NCI-H69 (cell line): ENCODE measurements around the gene IL22.

ENCODE experiments used
- DNase-seq: peaks from one replicate; lab custom pipeline; 2025; lab: John Stamatoyannopoulos, UW

The IL22 gene

GRCh38 chr12:68253504-68253903 is at the start of gene IL22:
Gene IL22, minus strand, starts transcription at chr12:68253604. Its CDS starts 156 bp downstream, at chr12:68253448.
- DNase-seq, result no peak

DNA sequence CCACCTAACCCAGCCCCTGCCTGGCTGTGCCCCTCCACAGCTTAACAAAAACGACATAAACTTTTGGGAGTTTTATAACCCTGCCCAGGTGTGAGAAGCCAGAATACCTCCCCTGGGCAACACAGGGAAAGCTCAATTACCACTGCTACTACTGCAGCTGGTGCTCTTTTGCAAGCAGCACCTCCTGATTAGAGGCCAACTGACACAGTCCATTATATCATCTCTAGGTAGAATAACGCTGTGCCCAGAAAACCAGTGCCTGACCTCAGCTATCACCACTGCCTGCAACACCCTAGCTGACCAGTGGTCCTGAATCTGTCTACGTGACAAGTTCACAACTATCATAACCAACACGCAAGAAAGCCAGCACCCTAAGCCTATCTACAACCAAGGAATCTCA is 44.5 kb upstream of the IL22 start:
- DNase-seq, result no peak

DNA sequence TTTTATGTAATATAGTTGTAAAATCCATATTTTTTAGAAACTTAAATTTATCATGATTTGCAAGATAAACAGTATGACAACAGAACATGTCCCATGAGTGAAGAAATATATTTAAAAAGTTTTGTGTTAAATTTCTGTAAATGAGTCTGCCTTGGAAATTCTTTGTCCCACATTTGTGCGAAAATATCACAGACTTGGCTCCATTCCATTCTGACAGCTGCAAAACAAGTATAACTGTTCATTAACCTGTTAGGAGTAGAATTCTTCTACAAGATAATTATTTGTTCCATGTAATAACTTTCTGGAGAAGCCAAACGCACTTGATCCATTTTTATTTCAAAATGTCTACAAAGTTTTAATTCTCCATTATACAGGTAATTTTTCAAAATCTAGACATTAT is 40.8 kb upstream of the IL22 start:
- no peak for DNase-seq

DNA sequence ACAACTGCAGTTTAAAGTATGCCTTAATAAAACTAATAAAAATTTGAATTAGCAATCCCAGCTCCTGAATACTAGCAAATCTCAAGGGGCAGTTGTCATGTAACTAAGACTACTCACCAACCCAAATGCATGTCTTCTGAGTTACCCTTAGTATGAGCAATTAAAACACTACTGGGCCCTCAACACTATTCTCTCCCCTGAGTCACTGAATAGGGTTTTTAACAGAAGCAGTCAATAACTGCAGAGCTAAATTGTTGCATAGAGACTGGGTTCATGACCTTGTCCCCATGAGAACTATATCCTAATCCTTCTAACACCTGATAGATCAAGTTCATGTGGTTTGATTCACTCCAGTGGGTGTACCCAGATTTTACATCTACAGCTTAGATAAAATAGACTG is 39.9 kb upstream of the IL22 start:
- no peak for DNase-seq

DNA sequence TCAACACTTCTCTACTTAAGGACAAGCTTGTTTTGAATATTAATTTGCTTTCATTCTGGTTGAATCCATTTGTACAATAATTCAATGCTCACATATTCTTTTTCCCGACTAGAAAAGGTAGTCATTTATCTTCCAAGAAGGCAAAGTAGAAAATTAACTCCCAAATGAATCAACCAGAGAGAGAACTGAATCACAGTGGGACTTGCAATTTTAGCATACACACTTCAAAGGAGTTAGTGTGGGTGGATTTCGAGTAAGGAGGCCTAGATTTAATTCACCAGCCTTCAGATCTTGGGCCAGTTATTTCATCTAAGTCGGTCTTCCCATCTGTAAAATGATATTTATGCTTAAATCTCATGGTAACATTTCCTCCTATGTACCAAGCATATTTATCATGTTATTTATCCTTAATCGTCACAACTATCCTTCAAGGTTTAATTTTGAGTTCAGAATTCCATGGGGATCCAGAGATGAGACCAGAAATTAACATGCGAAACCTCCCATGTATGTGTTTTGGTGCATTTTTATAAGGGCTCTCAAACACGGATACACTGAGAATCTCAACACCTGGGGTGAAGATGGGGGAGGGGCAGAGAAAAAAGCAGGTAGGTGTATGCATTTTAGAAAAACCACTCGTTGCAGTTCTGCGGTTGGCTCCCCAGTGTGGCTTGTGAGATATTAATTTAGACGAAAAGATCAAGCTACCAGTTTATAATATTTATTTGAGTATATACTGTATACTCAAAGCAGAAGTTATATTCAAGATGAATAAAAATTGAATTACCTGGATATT is 38.9 kb upstream of the IL22 start:
- no peak for DNase-seq

- peak; percentile 6 for DNase-seq
Observed at GRCh38 chr12:68291396-68292036, 38.1 kb upstream of the IL22 start.

DNA sequence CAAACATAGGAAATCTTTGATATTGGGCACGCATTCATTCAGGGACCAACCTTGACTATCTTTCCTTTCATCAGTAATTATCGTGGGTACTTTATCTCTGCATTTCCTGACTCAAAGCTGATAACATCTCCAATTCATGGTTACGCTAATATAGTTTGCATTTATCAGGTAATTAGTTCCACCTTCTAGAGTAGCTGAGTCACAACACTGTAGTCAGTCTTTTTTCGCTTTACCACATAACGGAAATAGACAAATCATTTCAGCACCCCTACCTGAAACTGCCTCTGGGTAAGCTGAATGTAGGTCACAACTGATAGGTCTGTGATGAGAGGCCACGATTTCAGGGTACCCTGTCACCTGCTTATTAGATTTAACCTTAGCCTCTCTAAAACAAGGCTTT is 36.7 kb upstream of the IL22 start:
- DNase-seq, result no peak

DNA sequence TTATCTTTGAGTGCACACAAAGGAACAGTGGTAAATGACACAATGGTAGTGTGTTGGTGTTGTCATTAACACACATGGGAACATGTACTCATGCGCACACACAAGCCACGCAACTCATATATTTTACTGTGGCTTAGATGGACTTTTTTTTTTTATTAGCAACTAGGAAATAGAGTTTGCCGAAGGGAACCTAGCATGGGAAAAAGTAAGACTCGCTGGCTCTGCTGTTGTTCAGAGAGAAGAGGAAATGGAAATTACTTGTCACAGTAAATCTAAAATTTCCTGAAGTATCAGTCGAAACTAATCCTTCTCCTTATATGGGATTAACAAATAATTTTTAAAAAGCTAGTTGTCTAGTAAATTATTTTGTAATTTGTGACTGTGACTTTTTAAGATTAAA is 33.7 kb upstream of the IL22 start:
- DNase-seq, result no peak

GRCh38 chr12:68286396-68286795 is 33.0 kb upstream of the IL22 start:
- no peak for DNase-seq

DNA sequence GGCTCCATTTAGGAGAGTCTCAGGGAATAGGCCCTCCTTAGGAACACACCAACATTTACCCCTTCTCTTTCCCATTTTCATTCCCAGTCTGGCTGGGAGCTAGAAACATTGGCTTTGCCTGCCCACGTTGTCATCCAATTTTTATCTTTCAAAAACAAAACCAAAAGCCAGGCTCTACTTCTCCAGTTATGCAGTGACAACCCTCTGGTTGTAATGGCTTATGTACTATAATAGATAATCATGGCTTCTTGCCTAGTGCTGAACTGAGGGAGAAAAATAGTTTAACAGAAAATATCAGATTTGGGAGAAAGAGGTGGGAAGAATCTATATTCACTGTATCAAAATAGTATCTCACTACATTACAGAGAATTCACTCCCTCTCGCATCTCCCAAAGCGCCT is 32.1 kb upstream of the IL22 start:
- DNase-seq, result no peak

GRCh38 chr12:68281322-68282077 is 28.1 kb upstream of the IL22 start:
- DNase-seq, result no peak

DNA sequence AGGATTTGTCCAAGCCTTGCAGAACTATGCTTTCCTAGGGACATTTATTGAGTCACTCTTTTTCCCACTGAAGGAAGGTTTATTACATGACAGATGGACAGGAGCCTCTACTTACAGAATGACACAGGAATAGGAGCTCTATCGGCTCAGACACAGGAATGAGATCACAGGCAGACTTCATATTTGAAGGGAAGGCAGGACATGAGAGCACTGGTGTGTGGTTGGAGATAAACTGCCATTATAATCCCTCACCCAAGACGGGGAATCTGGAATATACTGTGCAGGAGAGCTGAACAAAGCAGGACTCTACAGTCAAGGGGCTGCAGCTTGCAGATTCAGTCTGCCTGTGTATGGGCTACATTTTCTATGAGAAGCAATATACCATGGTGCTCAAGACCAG is 26.8 kb upstream of the IL22 start:
- no peak for DNase-seq

DNA sequence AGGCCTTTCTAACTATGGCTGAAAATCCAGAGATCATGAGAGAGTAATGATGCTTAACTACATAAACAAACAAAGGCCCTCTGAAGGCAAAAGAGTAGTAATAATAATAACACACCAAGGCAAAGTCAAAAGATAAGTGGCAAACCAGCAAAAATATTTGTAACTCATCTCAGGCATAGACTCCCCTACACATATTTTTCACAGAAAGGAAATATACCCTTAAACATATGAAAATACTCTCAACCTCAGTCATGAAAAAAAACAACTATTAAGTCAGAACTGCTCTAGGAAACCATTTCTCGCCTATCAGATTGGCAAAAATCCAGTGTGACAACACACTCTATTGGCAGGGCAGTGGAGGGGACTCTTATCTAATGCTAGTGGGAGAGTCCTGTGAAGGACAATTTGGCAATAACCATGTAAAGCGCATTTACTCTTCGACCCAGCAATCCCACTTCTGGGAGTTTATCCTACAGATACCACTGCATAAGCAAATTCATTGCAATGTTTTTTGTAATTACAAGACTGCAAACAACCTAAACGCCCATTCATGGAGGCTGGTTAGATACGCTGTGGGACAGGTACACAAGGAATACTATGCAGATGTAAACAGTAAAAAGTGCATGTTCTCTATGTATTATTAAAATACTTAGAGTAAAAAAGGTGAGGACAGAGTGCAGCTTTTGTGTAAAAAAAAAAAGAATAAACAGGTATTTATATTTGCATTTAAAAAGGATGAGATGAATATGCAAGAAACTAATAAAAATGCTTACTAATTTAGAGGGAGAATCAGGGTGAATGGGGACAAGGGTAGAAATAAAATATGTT is 26.0 kb upstream of the IL22 start:
- no peak for DNase-seq

GRCh38 chr12:68276402-68276930 is 23.1 kb upstream of the IL22 start:
- no peak for DNase-seq

- no peak for DNase-seq
Observed at GRCh38 chr12:68272732-68273131, 19.3 kb upstream of the IL22 start.

GRCh38 chr12:68271346-68271745 is 17.9 kb upstream of the IL22 start:
- DNase-seq, result peak; percentile 5

DNA sequence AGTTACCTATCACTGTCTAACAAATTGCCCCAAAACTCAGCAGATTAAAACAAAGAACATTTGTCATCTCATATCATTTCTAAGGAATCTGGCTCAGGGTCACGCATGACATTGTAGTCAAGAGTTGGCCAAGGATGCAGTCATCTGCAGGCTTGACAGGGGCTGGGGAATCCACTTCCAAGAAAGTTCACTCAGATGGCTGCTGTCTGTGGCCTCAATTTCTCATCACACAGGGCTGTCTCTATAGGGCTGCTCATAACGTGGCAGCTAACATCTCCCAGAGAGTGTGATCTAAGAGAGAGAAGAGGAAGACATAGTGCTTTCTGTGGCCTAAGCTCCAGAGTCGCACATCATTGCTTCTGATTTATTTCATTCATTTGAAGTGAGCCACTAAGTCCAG is 17.0 kb upstream of the IL22 start:
- no peak for DNase-seq

- no peak for DNase-seq
Observed at GRCh38 chr12:68269779-68270178, 16.4 kb upstream of the IL22 start.

DNA sequence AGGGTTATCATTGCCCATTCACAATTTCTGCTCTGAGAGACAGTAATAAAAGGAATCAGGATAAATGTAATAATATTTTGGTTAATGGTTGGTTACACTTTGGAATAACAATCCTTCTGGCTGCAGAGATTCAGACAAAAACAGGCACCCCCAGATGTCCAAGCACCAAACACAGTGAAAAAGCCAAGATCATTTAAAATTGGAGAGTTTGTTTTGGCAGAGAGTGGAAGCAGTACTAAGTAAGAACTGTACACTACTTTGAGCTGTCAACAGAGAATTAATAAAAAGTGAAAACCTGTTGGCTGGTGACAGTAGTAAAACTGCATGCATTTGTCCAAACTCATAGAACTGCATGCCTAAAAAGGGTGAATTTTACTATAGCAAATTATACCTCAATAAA is 15.6 kb upstream of the IL22 start:
- no peak for DNase-seq

DNA sequence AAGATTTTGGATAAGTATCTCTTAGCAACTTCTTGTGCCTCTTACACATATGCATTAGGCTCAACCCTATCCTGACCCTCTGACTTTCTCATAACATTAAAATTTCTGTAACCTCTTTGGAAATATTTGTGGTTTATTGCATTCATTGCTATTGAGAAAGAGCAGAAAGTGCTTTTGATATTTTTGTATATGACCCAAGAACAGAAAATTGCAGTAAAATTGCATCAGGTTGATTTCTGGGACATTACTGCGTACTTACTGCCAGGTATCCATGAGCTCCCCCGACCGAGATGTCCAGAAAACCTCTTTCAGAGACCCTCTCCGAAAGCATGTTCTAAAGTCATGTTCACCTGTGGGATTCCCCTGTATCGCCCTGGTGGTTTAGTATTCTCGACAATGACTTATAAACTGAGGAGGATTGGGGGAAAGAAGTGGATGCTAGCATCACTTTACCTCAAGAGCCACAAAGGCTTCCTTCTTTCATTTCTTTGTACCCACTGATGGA is 14.5 kb upstream of the IL22 start:
- DNase-seq, result no peak

- DNase-seq, result no peak
Observed at GRCh38 chr12:68264857-68265256, 11.5 kb upstream of the IL22 start.
